HG02642 (cell line): ENCODE results near the gene MCC.

Experiments used
- ATAC-seq: cut with Tn5 transposase; IDR thresholded peaks from one replicate; pipeline ENCODE4 v1.9.1; 2021; ENCODE audit warnings: mild to moderate bottlenecking; ENCODE audit not compliant: unreplicated experiment, poor library complexity

MCC gene

GRCh38 chr5:113192541-113192940 lies 295.7 kb downstream of the MCC start:
- no peak for ATAC-seq

- ATAC-seq, result no peak
Measured at GRCh38 chr5:113190347-113190746, 297.9 kb downstream of the MCC start.

- no peak for ATAC-seq
Measured at GRCh38 chr5:113189291-113189690, 299.0 kb downstream of the MCC start.

GRCh38 chr5:113188436-113188835 lies 299.8 kb downstream of the MCC start:
- no peak for ATAC-seq

DNA sequence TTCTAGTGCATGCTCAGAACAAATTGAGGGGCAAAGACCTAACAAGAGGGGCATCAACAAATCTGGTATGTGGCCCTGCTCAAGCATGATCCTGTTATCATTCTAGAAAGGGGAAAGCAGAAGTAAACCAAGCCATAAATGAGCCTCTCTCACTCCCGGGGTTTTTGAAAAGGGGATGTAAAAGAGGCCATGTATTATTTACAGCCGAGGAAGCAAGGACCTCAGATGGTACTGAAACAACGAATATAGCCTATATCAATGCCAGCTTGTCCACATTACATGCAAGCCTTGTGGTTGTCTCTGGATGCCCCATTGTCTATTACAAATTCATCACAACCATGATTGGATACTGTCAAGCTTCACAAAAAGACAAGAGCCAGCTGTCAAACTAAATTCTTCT lies 300.3 kb downstream of the MCC start:
- ATAC-seq, result no peak

- ATAC-seq, result no peak
Measured at GRCh38 chr5:113186061-113186460, 302.2 kb downstream of the MCC start.

GRCh38 chr5:113183694-113184093 lies 304.6 kb downstream of the MCC start:
- no peak for ATAC-seq

DNA sequence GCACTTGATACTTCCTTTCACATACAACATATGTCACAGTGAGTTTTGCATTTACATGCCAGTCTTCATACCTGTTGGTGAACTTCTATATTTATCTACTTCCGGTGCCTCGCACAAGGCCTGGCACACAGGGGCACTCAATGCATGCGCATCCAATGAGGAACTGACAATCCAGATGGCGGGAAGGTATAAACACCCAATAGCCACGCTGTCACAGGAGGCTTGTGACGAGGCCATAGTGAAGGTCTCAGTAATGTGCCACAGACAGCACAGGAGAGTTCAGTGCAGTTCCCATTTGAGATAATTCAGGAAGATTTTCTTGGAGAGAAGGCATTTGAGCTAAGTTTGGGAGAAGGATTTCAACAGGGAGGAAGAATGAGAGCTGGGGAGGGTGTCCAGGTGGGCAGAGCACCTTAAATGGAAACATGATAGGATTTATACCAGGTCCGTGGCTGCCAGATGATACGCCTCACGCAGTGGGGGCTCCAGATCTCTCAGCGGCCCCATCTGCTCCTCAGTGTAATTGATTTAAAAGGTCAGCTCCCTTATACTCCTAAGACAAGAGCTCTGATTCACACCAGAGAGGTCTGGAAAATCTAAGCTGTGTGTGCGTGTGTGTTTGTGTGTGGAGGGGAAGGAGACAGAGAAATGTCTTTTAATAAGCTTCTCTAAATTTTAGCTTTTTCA lies 305.5 kb downstream of the MCC start:
- ATAC-seq, result no peak

DNA sequence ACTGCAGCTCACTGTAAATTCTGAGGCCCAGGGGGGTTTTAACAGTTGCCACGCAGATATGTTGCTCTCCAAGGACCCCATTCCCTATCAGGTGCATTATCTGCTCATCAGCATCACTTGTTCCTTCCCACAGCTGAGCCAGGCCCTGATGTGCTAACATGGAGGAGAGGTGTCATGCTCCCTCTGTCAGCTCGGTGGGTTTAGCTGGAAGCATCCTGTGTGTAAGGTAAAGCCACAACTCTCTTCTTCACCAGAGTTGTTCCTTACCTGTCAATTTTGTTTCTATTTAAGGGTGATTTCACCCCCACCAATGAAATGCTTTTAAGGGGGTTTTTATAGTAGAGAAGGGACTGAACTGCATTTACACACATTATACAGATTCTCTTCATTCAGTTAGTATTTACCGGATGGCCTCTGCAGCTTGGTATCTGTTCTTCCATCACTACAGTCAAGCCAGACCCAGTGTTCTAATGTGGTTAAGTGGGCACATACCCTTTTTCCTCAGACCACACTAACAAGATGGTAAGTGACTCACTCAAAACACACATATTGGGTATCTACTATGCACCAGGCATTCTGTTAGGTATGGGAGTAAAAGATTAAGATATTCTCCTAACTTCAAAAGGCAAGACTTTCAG lies 306.3 kb downstream of the MCC start:
- ATAC-seq, result no peak

- no peak for ATAC-seq
Measured at GRCh38 chr5:113181409-113181808, 306.8 kb downstream of the MCC start.

- no peak for ATAC-seq
Measured at GRCh38 chr5:113179156-113179555, 309.1 kb downstream of the MCC start.

GRCh38 chr5:113178073-113178779 lies 310.0 kb downstream of the MCC start:
- no peak for ATAC-seq

- ATAC-seq, result no peak
Measured at GRCh38 chr5:113177225-113177624, 311.0 kb downstream of the MCC start.

GRCh38 chr5:113176734-113177133 lies 311.5 kb downstream of the MCC start:
- ATAC-seq, result no peak

GRCh38 chr5:113176196-113176595 lies 312.1 kb downstream of the MCC start:
- ATAC-seq, result no peak

DNA sequence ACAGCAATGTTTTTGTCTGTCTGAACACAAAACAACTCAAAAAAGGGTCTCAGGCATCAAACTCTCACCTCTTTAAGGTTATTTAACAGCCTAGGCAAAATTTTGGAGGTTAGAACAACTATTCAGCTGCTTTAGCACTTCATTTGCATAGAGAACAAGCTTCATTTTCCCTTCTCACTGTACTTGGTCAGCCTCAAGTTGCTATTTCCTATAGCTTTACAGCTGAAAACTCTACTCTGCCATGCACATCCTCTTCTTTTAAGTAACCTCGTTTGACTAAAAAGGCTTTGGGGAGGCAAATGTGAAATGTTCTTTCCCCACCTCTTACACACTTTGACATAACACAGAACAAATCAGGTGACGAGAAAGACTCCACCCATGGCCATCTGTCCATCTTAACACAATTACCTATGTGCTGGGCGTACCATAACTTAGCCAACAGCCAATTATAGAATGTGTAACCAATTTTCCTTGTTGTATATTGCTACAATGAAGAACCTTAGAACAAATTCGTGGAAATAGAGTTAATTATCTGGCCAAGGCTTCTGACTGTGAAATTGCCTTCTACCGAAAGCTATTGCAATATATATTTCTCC lies 315.9 kb downstream of the MCC start:
- no peak for ATAC-seq

DNA sequence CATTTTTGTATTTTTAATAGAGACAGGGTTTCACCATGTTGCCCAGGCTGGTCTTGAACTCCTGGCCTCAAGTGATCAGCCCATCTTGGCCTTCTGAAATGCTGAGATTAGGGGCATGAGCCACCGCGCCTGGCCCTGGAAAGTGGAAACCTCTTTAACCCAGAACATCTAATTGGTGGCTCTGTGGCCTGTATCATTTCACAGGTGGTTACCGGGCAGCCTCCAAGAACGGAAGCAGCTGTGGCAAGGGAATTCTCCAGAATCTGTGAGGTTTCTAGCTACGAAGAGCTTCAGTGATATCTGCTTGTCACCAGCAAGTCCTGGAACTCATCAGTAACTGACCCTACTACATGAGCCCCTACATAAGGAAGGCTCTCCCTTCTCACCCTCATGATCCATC lies 316.7 kb downstream of the MCC start:
- ATAC-seq, result no peak

DNA sequence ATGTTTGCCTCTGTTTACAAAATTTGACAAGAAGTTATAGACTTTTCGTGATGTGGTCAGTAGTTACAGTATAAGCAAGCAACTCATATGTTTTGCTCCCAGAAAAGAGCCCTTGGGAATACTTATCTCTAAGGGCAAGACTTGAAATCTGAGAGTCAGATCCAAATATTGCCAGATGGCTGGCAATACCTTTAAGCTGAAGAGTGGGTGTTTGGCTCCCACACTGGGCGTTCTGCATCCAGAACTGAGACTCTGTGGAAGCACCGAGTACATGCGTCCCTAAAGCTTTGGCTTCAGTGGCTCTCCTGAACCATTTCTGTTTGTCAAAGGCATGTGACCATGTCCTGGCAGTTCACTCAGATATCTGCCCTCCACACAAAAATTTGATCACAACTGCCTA lies 317.5 kb downstream of the MCC start:
- ATAC-seq, result no peak

GRCh38 chr5:113169720-113170119 lies 318.5 kb downstream of the MCC start:
- no peak for ATAC-seq

GRCh38 chr5:113167985-113168384 lies 320.3 kb downstream of the MCC start:
- no peak for ATAC-seq

GRCh38 chr5:113166852-113167366 lies 321.3 kb downstream of the MCC start:
- no peak for ATAC-seq
